ENCODE data around the gene ALKBH3.

DNA sequence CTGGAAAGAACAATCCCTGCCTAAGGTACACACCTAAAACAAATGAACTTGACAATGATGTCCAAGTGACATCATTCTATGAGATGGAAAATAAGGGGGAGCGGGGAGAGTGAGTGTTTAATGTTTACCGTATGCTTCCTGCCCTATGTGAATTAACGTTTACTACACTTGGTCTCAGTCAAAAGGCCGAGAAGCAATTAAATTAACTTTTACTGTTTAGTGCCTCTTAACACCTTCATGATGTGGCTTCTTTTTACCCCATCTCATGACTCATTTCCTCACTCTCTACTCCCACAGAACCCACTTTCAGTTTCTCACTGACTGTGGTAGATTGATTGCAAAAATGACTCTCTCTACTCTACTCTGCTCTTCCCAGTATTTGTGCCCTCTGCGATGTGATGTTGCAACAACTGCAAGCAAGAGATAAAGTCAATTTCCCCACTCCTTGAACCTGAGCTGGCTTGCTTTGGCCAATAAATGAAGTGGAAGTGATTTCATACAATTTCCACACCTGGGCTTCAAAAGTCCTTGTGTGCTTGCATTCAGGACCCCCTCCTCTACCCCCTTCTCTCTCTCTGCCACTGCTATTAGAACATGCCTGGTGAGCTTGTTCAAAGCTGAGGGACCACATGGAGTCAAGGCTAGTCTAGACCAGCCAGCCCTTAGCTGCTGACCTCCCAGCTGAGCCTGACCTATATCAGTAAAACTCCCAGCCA, 11.6 kb upstream of the ALKBH3 start:
- TF ChIP-seq, protein P1, sequence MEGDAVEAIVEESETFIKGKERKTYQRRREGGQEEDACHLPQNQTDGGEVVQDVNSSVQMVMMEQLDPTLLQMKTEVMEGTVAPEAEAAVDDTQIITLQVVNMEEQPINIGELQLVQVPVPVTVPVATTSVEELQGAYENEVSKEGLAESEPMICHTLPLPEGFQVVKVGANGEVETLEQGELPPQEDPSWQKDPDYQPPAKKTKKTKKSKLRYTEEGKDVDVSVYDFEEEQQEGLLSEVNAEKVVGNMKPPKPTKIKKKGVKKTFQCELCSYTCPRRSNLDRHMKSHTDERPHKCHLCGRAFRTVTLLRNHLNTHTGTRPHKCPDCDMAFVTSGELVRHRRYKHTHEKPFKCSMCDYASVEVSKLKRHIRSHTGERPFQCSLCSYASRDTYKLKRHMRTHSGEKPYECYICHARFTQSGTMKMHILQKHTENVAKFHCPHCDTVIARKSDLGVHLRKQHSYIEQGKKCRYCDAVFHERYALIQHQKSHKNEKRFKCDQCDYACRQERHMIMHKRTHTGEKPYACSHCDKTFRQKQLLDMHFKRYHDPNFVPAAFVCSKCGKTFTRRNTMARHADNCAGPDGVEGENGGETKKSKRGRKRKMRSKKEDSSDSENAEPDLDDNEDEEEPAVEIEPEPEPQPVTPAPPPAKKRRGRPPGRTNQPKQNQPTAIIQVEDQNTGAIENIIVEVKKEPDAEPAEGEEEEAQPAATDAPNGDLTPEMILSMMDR (IDR thresholded peaks at IDR 0.05) = no peak
- no peak for TF ChIP-seq ZFX (IDR thresholded peaks at IDR 0.05; ENCODE audit: borderline replicate concordance)

Data from 22Rv1 (cell line).